HG02571 (cell line): ENCODE data around the gene TAAR8.
A peak's percentile ranks its signal among the peaks of the same experiment; 100 is the strongest.
"Not testable (repeated sequence)": the region's sequence is repeated elsewhere in the genome, so short reads cannot be mapped to it uniquely, and the experiment has no call there.

Experiments
- ATAC-seq: cut with Tn5 transposase; IDR thresholded peaks from one replicate; pipeline ENCODE4 v1.9.1; 2021; ENCODE audit warnings: mild to moderate bottlenecking, moderate library complexity; ENCODE audit not compliant: unreplicated experiment

The TAAR8 gene, protein sequence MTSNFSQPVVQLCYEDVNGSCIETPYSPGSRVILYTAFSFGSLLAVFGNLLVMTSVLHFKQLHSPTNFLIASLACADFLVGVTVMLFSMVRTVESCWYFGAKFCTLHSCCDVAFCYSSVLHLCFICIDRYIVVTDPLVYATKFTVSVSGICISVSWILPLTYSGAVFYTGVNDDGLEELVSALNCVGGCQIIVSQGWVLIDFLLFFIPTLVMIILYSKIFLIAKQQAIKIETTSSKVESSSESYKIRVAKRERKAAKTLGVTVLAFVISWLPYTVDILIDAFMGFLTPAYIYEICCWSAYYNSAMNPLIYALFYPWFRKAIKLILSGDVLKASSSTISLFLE

DNA sequence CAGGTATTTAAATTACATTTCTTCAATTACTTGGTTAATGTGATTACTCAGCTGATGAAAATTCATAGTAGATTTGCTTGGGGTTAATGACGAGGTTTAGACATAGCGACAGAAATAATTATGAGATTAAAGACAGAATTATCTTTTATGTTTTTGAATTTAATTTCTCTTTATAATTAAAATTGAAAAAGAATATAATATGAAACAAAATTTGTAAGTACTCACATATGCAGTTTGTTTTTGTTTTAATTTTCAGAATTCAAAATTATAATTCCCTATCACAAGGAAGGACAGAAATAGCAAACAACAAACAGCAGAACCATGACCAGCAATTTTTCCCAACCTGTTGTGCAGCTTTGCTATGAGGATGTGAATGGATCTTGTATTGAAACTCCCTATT, at the start of gene TAAR8:
TSS of gene TAAR8 (plus strand) at position 301 of the 400 bp plus-strand sequence. CDS start at position 322, 21 bp downstream.
- ATAC-seq, result no peak

DNA sequence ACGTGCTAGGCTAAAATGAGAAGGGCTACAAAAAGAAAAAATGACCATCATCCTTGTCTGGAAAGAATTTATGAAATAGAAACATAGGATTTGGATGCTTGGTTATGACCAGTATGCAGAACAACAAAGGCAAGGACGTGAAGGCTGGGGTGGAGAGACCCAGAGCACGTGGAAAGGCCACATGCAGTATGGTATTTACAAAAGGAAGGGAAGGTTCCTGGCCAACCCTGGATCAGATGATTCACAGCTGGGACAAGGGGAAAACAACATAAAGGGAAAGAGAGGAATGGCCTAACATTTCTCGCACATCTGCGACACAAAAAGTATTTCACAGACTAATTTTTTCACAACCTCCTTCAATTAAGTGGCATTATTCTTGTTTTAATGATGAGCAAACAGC, 47.7 kb upstream of the TAAR8 start:
- ATAC-seq, result no peak

DNA sequence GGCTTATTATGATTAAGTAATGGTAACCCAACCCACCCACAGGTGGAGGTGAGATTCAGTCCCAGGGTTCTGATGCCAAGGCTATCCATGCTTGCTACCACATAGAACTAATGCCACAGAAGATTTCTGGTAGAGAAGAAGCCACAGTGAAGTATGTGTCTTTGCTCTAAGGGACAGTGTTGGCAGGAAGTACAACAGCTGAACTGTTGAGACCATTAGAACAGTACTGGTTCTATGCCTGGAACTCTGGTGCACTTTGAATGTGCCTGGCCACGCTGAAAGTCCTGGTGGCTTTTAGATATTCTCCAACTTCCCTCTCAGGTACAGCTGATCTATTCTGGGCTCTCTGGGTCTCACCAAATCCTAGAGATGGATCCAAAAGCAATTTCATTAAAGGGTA, 47.3 kb upstream of the TAAR8 start:
- no peak for ATAC-seq

DNA sequence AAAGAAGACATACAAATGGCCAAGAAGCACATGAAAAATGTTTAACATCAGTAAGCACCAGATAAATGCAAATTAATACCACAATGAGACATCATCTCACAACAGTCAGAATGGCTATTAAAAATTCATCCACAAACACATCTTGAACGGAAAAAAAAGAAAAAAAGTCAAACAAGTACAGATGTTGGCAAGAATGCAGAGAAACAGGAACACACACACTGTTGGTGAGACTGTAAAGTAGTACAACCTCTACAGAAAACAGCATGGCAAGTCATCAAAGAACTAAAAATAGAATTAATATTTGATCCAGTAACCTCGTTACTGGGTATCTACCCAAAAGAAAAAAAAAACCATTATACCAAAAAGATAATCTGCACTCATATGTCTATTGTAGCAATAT, 46.0 kb upstream of the TAAR8 start:
- no peak for ATAC-seq

DNA sequence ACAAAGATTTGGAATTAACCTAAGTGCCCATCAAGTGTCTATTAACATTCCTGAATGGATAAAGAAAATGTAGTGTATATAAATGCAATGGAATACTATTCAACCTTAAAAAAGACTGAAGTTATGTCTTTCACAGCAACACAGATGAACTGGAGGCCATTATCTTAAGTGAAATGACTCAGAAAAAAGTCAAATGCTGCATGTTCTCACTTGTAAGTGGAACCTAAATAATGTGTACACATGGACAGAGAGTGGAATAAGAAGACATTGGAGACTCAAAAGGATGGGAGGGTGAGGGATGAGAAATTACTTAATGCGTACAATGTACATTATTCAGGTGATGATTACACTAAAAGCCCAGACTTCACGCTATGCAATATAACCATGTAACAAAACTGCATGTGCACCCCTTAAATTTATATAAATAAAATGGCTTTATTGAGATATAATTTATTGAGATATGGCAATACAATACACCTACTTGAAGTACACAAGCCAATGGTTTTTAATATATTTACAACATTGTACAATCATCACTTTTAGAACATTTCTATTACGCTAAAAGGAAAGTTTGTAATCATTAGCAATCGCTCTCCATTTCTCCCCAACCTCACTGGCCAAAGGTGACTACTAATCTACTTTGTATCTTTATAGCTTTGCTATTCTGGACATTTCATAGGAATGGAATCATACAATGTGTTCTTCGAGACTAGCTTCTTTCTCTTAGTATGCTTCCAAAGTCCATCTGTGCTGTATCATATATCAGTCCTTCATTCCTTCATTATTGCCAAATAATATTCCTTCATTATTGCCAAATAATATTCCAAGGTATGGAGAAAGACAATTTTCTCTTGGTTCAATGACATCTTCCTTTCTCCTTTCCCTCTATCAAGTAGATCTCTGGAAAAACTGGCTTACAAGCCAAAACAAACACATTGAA, 45.3 kb upstream of the TAAR8 start:
- ATAC-seq, result no peak

DNA sequence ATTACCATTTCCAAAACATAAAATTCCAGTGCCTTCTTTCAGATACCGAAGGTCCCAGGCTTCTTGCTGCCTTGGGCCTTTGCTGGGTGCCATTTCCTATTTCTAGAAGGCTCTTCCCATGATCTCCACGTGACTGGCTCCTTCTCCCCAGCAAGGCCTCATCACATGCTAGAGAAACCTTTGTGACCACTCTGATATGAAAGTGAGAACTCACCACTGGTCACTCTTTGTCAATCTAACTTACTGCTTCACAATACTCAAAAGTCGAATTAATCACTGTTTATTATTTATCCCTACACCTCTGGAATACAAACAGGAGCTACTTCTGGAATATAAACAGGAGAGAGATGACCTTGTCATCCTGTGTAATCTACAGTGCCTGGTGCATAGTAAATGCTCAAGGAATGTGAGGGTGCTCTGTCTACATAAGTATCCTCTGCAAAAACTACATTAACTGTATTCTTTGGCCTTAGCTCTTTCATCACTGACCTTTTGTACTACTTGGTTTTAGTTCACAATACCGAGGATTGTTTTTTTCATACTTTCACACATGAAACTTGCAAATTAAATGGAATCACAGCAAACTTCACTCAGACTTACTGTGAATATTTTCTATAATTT, 41.2 kb upstream of the TAAR8 start:
- ATAC-seq, result peak; percentile 18

DNA sequence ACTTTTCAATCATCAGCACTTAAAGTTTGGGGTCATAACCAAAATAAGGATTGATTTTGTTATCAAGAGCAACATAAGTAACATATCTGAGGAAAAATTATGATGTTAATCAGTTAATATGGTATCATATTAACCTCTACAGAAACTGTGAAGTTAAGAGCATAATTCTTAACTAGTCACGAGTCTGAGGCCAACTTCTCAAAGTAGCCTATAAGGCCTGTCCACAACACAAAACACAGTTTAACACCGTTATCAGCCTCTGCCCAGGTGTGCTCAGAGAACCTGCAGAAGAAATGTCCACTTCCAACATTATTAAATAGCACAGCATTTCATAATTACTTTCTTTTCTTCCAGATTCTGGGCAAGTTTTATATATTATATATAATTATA, 40.6 kb upstream of the TAAR8 start:
- ATAC-seq, result no peak

DNA sequence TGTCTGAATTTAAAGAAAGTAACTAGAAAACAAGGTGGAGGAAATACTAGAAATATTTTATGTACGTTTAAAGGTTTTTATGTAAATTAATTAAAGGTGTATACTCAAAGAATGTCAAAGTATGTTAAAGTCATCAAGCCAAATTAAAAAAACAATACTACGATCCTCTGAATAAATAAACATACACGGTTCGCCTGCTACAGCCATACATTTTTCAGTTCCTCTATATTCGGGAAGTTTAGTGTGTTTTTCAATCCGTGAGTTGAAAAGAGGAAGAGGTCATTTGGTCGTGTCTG, 40.2 kb upstream of the TAAR8 start:
- ATAC-seq, result no peak

DNA sequence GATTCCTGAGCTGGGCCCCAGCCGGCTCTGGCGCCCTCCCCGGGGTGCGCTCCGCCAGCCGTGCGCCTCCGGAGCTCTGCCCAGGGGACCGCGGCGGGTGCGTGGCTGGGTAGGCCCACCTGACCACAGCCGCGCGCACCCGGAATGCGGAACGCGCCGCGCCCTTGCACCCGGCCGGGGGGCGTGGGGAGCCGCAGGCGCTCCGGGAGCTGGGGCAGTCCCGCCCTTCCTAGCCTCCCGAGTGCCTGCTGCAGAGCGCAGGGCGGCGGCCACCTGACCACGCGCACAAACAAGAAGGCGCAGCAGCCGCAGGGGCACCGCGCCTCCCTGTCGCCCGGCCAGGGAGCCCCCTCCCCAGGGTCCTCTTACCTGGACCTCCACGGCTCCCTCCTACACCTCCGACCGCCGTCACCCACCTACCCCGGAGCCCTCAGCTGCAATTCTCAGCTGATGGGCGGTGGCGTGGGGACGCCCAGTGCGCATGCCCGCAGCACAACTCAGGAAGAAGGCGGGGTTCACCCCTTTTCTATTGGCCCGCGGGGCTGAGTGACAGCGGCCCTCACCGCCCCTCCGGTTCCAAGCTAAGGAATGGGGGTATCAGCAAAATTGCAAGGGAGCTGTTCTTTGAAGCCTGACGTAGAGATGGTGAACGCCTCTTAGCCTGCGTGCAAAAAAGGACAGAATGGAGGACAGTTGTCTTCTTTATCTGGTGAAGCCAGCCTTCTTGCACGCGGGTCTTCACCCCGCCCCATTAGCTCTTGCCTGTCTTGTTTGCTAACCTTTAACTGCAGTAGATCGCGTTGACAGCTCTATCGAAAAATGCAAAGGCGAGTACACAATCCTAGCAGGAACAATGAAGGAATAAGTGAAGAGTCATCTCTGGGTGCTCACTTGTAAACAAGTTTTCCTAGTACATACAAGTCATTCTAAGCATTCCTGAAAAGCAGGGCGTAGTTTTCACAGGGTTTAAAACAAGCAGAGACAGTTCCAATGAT, 39.5 kb upstream of the TAAR8 start, which contains the start of gene STX7:
TSS of gene STX7 (minus strand) at position 479 of the 995 bp plus-strand sequence. CDS start 9,586 bp downstream, outside the sequence.
- ATAC-seq, result peak; percentile 94

DNA sequence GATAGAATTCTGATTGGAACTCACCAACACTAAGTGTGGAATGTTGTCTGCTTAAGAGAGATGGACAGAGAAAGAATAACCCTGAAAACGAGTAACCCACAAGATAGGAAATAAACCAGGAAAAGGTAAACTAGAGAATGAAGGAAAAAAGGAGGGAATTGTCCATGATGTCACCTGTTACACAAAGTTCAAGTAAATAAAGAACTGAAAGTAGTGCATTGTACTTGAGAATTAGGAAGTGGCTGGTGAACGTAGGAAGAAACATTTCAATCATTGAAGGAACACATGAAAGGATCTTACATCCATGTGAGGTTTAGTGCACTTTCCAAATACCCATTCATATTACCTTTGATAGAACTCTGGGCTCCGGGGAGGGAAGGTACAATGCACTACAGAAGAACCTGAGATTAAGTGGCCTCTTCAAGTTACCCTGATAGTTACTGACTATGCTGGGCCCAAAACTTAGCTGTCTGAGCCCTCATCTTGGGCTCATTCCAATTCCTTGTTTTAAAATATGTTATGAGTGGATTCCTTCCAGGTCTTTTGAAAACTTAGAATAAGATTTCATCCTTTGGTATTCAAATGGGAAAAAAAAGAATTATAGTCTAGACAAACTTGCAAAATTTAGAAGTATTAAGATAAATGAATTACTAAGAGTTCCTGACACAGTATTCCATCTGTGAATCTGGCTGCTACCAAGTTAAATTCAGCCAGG, 38.5 kb upstream of the TAAR8 start:
- ATAC-seq, result no peak

DNA sequence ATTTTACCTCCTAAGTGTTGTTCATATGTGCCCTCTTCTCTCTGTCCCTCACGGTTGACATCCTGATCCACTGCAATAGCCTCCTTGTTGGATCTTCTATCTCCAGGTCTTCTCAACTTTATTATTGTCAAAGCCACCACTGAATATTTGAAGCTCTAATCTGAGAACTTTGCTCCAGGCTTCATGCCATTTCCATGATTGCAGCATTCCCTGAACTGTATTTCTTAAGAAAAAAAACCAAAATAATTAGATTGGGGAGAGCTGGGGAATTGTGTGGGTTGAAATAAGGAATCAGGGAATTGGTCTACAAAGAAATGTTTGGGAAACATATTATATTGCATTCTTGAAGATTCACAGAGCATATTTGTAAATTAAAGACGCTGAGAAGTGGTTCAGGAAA, 37.1 kb upstream of the TAAR8 start:
- no peak for ATAC-seq

DNA sequence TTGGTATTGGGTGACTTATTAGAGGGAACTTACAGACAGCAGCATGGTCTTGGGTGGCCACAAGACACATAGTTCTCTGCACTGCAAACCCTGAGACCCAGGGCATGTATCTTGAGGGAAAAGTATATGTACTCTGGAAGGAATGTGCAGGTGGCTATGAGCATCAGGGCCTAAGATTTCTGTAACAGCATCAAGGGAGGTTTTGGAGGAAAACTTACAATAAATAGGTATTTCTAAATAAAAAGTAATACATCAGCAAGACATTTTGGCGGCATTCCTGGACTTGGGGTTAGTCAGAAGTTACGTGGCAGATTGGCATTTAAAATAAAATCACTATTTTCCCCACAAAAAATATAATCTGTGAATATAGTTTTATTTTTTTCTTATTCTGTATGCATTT, 31.5 kb upstream of the TAAR8 start:
- ATAC-seq, result no peak

DNA sequence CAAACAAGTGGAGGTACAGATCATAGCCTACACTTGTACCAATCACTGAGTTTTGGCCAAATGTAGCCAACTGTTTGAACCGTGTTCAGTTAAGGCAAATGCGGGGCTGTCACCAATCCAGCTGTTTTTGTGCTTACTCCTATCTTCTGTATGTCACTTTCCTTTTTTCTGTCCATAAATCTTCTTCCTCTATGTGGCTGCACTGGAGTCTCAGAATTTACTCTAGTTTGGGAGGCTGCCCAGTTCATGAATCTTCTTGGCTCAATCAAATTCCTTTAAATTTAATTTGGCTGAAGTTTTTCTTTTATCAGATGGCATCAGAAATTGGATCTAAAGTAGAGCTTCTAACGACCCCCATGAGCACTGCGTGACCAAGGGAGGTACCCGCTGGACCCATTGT, 27.8 kb upstream of the TAAR8 start:
- no peak for ATAC-seq

DNA sequence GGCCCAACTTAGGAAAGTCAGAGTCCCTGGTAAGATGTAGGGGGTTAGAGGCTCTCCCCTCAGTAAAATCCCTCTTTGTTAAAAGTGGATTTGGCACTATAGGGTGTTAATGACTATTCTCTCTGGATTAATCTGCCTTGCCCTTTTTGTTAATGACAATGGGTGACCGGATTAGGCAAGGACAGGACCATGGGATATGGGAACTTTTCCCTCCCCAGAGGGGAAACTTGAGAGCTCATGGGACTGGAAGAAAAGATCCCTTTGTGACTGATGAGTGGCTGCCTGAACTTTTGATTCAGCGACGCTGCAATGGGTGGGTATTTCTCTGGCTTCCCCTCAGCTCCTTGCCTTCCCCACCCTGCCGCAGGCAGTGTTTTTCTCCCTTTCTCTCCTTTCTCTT, 26.6 kb upstream of the TAAR8 start:
- no peak for ATAC-seq

DNA sequence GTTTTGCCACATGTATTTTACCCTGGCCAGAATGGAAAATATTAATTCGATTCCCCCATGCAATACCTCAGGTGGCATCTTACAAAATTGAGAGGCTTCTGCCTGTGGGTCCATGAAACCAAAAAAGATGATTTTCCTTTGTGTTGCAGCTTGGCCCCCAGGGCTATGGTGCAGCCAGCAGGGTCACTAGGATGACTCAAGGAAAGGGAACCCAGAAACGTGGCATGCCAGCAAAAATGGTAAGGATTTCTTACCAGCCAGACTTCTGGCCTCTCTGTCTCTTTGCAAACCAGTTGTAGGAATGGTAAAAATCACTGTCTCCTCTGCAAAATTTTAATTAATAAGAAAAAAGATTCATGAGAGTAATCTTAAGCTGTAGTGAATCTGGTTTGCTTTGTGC, 26.0 kb upstream of the TAAR8 start:
- ATAC-seq, result no peak

DNA sequence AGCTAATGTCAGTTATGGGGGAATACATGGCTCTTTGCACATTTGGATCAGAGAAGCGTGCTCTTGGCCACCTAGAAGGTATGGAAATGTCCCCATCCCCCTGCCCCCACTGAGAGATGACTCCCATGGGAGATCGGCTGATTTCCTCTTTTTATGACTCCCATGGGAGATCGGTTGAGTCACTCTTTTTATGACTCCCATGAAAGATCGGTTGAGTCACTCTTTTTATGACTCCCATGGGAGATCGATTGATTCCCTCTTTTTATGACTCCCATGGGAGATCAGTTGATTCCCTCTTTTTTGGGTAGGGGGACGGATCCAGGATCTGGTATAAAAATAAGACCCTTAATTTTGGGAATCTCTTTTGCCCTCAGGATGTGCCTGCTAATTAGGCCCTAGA, 24.7 kb upstream of the TAAR8 start:
- ATAC-seq, result no peak

DNA sequence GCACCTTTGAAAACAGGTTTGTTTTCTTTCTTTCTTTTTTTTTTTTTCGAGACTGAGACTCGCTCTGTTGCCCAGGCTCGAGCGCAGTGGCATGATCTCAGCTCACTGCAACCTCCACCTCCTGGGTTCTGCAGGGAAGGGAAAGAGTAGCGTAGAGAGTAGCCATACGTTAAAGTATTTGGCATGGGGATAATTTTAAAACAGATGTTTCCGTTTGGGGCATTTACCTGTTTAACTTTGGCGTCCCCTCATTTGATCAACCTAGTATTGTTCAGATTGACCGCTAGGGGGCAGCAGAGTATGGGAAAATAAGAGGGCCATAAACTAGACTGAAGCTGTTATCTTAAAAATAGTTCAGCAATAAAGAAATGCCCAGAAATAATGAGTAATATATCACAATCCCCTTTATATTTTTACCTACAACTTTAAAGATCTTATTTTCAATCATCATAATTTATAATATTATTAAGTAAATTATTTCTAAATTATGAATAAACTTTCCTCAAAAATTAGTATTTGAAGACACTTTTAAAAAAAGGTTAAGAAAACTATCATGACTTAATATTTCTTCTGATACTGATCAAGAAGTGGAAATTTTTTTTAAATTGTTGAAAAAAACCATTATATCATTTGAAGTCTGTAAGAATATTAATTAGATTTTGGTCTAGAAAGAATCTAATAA, 22.0 kb upstream of the TAAR8 start:
- ATAC-seq, result peak; percentile 94

DNA sequence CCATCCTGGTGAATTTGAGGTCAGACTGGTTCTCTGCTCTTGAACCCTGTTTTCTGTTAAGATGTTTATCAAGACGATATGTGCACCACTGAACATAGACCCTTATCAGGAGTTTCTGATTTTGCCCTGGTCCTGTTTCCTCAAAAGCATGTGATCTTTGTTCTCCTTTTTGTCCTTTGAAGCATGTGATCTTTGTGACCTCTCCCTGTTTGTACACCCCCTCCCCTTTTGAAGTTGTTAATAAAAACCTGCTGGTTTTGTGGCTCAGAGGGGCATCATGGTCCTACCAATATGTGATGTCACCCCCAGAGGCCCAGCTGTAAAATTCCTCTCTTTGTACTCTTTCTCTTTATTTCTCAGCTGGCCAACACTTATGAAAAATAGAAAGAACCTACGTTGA, 17.9 kb upstream of the TAAR8 start:
- not testable (repeated sequence) for ATAC-seq

DNA sequence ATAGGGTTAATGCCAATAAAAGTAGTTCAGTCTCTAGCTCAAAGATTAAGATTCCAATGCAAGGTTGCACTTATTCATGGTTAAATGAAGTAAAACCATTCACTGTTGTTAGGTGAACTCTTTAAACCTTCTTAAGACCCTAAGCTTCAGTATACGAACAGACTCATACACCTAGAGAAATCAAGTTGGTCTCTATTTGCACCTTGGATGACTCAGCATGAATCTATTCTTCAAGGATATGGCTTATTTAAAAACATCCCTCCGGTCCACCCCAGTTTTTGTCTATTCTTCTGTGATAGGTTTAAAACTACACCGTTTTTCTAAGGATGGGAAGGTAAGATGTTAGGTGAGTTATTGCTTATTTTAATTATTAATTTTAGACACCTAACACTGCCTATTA, 15.3 kb upstream of the TAAR8 start:
- ATAC-seq, result no peak
